ENCODE results near the gene GLB1L2.

GLB1L2 gene

DNA sequence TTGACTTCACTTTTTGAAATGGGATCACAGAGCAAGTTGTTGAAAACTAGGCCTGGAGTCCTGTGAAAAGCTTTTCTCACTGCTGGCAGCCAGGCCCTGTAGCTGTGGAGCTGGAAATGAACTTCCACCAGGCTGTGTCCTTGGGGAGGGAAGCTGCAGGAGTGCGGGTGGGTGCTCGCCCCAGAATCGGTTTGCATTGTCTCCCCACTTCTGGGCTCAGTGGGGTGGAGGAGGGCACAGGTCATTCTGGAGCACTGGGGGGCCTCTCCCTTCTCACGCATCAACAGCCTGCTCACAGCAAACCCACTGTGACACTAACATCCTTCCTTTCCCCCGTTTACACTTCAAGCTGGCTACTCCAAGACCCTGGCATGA is 15.2 kb downstream of the GLB1L2 start:
- Histone ChIP-seq H3K36me3 (ENCODE audit: control insufficient read depth in 4 of 4, insufficient read depth in 4 of 4, low read length in 3 of 4) (no peaks in the 10 kb centered on the region), H3K4me1 (ENCODE audit: control extremely low read depth in 1 of 4, control insufficient read depth in 4 of 4, insufficient read depth in 4 of 4, low read length in 3 of 4) (no peaks in the 10 kb centered on the region), H3K4me3 (ENCODE audit: control insufficient read depth in 1 of 7, extremely low read depth in 1 of 7, insufficient read depth in 4 of 7, low read depth in 2 of 7, low read length in 6 of 7) (no peak overlapping the region), H3K27ac (ENCODE audit: insufficient read depth in 1 of 2, low read depth in 1 of 2, low read length in 2 of 2, poor library complexity in 1 of 2, severe bottlenecking in 2 of 2) (no peak overlapping the region), H3K27me3 (replicated peaks in 2 of 5; ENCODE audit: control insufficient read depth in 4 of 5, insufficient read depth in 5 of 5, low read length in 4 of 5) (peaks cover 0 to 6% (median 0%) of the 10 kb centered on the region in 5 experiments), H3K9me3 (ENCODE audit: control extremely low read depth in 1 of 5, control insufficient read depth in 4 of 5, insufficient read depth in 2 of 5, low read depth in 1 of 5, low read length in 4 of 5) (no peaks in the 10 kb centered on the region)
- ChIA-PET CTCF (no interaction called here), POLR2A (no interaction called here)
- no peak for DNase-seq
- 82% methylated on average over 4 of the region's 5 CpGs for WGBS (ENCODE audit: insufficient coverage)

DNA sequence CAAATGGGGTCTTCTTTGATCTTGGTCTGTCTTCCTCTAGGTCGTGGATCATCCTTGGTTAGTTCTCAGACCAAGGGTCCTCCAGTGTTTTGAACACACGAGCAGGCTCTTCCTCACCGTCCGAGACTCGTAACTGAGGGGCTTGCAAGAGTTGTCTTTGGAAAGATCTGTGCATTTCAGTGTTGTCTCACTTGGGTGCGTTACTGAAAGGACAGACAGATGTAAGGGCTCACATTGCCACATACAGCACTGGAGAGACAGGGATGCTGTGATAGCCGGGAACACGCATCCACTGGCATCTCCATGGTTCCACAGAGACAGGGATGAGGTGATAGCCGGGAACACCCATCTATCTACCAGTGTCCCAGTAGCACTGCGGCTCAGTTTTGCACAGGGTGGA is 15.7 kb downstream of the GLB1L2 start:
- CTCF ChIA-PET, result no interaction called here
- no peak overlapping the region for H3K27ac ChIP-seq (ENCODE audit: insufficient read depth in 1 of 2, low read depth in 1 of 2, low read length in 2 of 2, poor library complexity in 1 of 2, severe bottlenecking in 2 of 2)
- no peaks in the 10 kb centered on the region for H3K4me1 ChIP-seq (ENCODE audit: control extremely low read depth in 1 of 4, control insufficient read depth in 4 of 4, insufficient read depth in 4 of 4, low read length in 3 of 4)
- H3K27me3 ChIP-seq (replicated peaks in 2 of 5; ENCODE audit: control insufficient read depth in 4 of 5, insufficient read depth in 5 of 5, low read length in 4 of 5), result peaks cover 0 to 6% (median 0%) of the 10 kb centered on the region in 5 experiments
- no peak for DNase-seq
- POLR2A ChIA-PET, result no interaction called here
- H3K4me3 ChIP-seq (ENCODE audit: control insufficient read depth in 1 of 7, extremely low read depth in 1 of 7, insufficient read depth in 4 of 7, low read depth in 2 of 7, low read length in 6 of 7), result no peak overlapping the region
- H3K9me3 ChIP-seq (ENCODE audit: control extremely low read depth in 1 of 5, control insufficient read depth in 4 of 5, insufficient read depth in 2 of 5, low read depth in 1 of 5, low read length in 4 of 5), result no peaks in the 10 kb centered on the region
- H3K36me3 ChIP-seq (ENCODE audit: control insufficient read depth in 4 of 4, insufficient read depth in 4 of 4, low read length in 3 of 4), result no peaks in the 10 kb centered on the region
- 91% methylated on average over 8 of the region's 10 CpGs for WGBS (ENCODE audit: insufficient coverage)

DNA sequence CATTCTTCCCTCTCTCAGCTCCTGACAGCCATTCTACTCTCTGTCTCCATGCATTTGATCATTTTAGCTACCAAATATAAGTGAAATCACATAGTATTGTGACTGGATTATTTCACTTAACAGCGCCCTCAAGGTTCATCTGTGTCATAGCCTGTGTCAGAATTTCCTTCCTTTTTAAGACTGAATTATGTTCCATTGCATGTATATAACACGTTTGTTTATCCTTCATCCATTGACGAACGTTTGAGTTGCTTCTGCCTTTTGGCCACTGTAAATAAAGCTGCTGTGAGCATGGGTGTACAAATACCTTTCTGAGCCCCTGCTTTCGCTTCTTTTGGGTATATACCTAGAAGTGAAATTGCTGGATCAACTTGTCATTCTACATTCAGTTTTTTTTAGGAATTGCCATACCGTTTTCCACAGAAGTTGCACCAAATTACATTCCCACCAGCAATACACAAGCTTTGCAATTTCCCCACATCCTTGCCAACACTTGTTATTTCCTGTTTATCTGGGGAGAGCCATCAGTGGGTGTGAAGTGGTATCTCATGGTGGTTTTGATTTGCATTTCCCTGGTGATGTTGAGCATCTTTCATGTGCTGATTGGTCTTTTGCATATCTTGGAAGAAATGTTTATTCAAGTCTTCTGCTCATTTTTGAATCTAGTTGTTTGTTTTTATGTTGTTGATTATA is 17.5 kb downstream of the GLB1L2 start:
- WGBS (ENCODE audit: insufficient coverage), result 71% methylated on average over 4 of the region's 6 CpGs
- no peaks in the 10 kb centered on the region for H3K4me1 ChIP-seq (ENCODE audit: control extremely low read depth in 1 of 4, control insufficient read depth in 4 of 4, insufficient read depth in 4 of 4, low read length in 3 of 4)
- CTCF ChIA-PET, result no interaction called here
- POLR2A ChIA-PET, result no interaction called here
- peaks cover 0 to 6% (median 0%) of the 10 kb centered on the region in 5 experiments for H3K27me3 ChIP-seq (replicated peaks in 2 of 5; ENCODE audit: control insufficient read depth in 4 of 5, insufficient read depth in 5 of 5, low read length in 4 of 5)
- DNase-seq, result no peak
- H3K4me3 ChIP-seq (ENCODE audit: control insufficient read depth in 1 of 7, extremely low read depth in 1 of 7, insufficient read depth in 4 of 7, low read depth in 2 of 7, low read length in 6 of 7), result no peak overlapping the region
- no peaks in the 10 kb centered on the region for H3K36me3 ChIP-seq (ENCODE audit: control insufficient read depth in 4 of 4, insufficient read depth in 4 of 4, low read length in 3 of 4)
- H3K27ac ChIP-seq (ENCODE audit: insufficient read depth in 1 of 2, low read depth in 1 of 2, low read length in 2 of 2, poor library complexity in 1 of 2, severe bottlenecking in 2 of 2), result no peak overlapping the region
- H3K9me3 ChIP-seq (ENCODE audit: control extremely low read depth in 1 of 5, control insufficient read depth in 4 of 5, insufficient read depth in 2 of 5, low read depth in 1 of 5, low read length in 4 of 5), result no peaks in the 10 kb centered on the region

GRCh38 chr11:134349802-134350355 is 18.1 kb downstream of the GLB1L2 start:
- H3K4me1 ChIP-seq (ENCODE audit: control extremely low read depth in 1 of 4, control insufficient read depth in 4 of 4, insufficient read depth in 4 of 4, low read length in 3 of 4), result no peaks in the 10 kb centered on the region
- no peaks in the 10 kb centered on the region for H3K36me3 ChIP-seq (ENCODE audit: control insufficient read depth in 4 of 4, insufficient read depth in 4 of 4, low read length in 3 of 4)
- ChIA-PET POLR2A (no interaction called here), CTCF (no interaction called here)
- DNase-seq, result no peak
- H3K27me3 ChIP-seq (replicated peaks in 2 of 5; ENCODE audit: control insufficient read depth in 4 of 5, insufficient read depth in 5 of 5, low read length in 4 of 5), result peaks cover 0 to 6% (median 0%) of the 10 kb centered on the region in 5 experiments
- no peaks in the 10 kb centered on the region for H3K9me3 ChIP-seq (ENCODE audit: control extremely low read depth in 1 of 5, control insufficient read depth in 4 of 5, insufficient read depth in 2 of 5, low read depth in 1 of 5, low read length in 4 of 5)
- no peak overlapping the region for H3K27ac ChIP-seq (ENCODE audit: insufficient read depth in 1 of 2, low read depth in 1 of 2, low read length in 2 of 2, poor library complexity in 1 of 2, severe bottlenecking in 2 of 2)
- WGBS (ENCODE audit: insufficient coverage), result 97% methylated on average over 4 of the region's 10 CpGs
- H3K4me3 ChIP-seq (ENCODE audit: control insufficient read depth in 1 of 7, extremely low read depth in 1 of 7, insufficient read depth in 4 of 7, low read depth in 2 of 7, low read length in 6 of 7), result no peak overlapping the region

GRCh38 chr11:134350381-134350780 is 18.6 kb downstream of the GLB1L2 start:
- CTCF ChIA-PET, result no interaction called here

GRCh38 chr11:134352111-134352510 is 20.3 kb downstream of the GLB1L2 start:
- POLR2A ChIA-PET, result no interaction called here
- CTCF ChIA-PET, result interaction anchor here (0.6 kb wide), 1 partner anchor 22 kb away, joined by 4 read pairs; no protein-coding TSS in a partner anchor
- no peaks in the 10 kb centered on the region for H3K36me3 ChIP-seq (ENCODE audit: control insufficient read depth in 4 of 4, insufficient read depth in 4 of 4, low read length in 3 of 4)
- 100% methylated on average over 2 of the region's 2 CpGs for WGBS (ENCODE audit: insufficient coverage)
- H3K9me3 ChIP-seq (ENCODE audit: control extremely low read depth in 1 of 5, control insufficient read depth in 4 of 5, insufficient read depth in 2 of 5, low read depth in 1 of 5, low read length in 4 of 5), result no peaks in the 10 kb centered on the region
- H3K27ac ChIP-seq (ENCODE audit: insufficient read depth in 1 of 2, low read depth in 1 of 2, low read length in 2 of 2, poor library complexity in 1 of 2, severe bottlenecking in 2 of 2), result no peak overlapping the region
- H3K4me1 ChIP-seq (ENCODE audit: control extremely low read depth in 1 of 4, control insufficient read depth in 4 of 4, insufficient read depth in 4 of 4, low read length in 3 of 4), result no peaks in the 10 kb centered on the region
- DNase-seq, result no peak
- H3K4me3 ChIP-seq (ENCODE audit: control insufficient read depth in 1 of 7, extremely low read depth in 1 of 7, insufficient read depth in 4 of 7, low read depth in 2 of 7, low read length in 6 of 7), result no peak overlapping the region
- peaks cover 0 to 2% (median 0%) of the 10 kb centered on the region in 5 experiments for H3K27me3 ChIP-seq (replicated peaks in 2 of 5; ENCODE audit: control insufficient read depth in 4 of 5, insufficient read depth in 5 of 5, low read length in 4 of 5)

More at GRCh38 chr11:134350381-134350780, 18.6 kb downstream of the GLB1L2 start:
- Histone ChIP-seq H3K27ac (ENCODE audit: insufficient read depth in 1 of 2, low read depth in 1 of 2, low read length in 2 of 2, poor library complexity in 1 of 2, severe bottlenecking in 2 of 2) (no peak overlapping the region), H3K4me3 (ENCODE audit: control insufficient read depth in 1 of 7, extremely low read depth in 1 of 7, insufficient read depth in 4 of 7, low read depth in 2 of 7, low read length in 6 of 7) (no peak overlapping the region), H3K36me3 (ENCODE audit: control insufficient read depth in 4 of 4, insufficient read depth in 4 of 4, low read length in 3 of 4) (no peaks in the 10 kb centered on the region), H3K27me3 (replicated peaks in 2 of 5; ENCODE audit: control insufficient read depth in 4 of 5, insufficient read depth in 5 of 5, low read length in 4 of 5) (peaks cover 0 to 2% (median 0%) of the 10 kb centered on the region in 5 experiments), H3K4me1 (ENCODE audit: control extremely low read depth in 1 of 4, control insufficient read depth in 4 of 4, insufficient read depth in 4 of 4, low read length in 3 of 4) (no peaks in the 10 kb centered on the region), H3K9me3 (ENCODE audit: control extremely low read depth in 1 of 5, control insufficient read depth in 4 of 5, insufficient read depth in 2 of 5, low read depth in 1 of 5, low read length in 4 of 5) (no peaks in the 10 kb centered on the region)
- POLR2A ChIA-PET, result no interaction called here
- DNase-seq, result no peak
- 100% methylated on average over 4 of the region's 9 CpGs for WGBS (ENCODE audit: insufficient coverage)

DNA sequence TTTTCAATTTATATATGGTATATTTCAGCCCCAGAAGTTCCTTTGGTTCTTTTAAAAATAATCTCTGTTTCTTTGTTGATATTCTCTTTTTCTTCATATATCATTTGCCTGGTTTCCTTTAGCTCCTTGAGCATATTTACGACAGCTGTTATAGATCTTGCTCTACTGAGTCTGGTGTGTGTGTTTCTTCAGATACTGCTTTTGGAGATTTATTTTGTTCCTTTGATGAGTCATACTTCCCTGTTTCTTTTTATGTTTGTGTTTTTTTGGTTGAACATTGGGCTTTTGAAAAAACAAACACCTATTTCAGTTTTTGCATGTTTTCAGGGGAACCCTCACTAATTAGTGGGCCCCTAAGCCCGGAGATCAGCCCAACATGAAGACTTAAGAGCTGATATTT is 23.3 kb downstream of the GLB1L2 start:
- DNase-seq, result peak in 2 of 3 donors; percentile 4 to 29
- POLR2A ChIA-PET, result no interaction called here
- WGBS (ENCODE audit: insufficient coverage), result no CpG with 5 or more reads among the region's 2 CpGs
- Histone ChIP-seq H3K4me3 (ENCODE audit: control insufficient read depth in 1 of 7, extremely low read depth in 1 of 7, insufficient read depth in 4 of 7, low read depth in 2 of 7, low read length in 6 of 7) (no peak overlapping the region), H3K27ac (ENCODE audit: insufficient read depth in 1 of 2, low read depth in 1 of 2, low read length in 2 of 2, poor library complexity in 1 of 2, severe bottlenecking in 2 of 2) (peak overlapping the region in 1 of 2 experiments; percentile 56), H3K27me3 (replicated peaks in 2 of 5; ENCODE audit: control insufficient read depth in 4 of 5, insufficient read depth in 5 of 5, low read length in 4 of 5) (no peaks in the 10 kb centered on the region), H3K4me1 (ENCODE audit: control extremely low read depth in 1 of 4, control insufficient read depth in 4 of 4, insufficient read depth in 4 of 4, low read length in 3 of 4) (peaks cover 0 to 5% (median 3%) of the 10 kb centered on the region in 4 experiments), H3K36me3 (ENCODE audit: control insufficient read depth in 4 of 4, insufficient read depth in 4 of 4, low read length in 3 of 4) (no peaks in the 10 kb centered on the region), H3K9me3 (ENCODE audit: control extremely low read depth in 1 of 5, control insufficient read depth in 4 of 5, insufficient read depth in 2 of 5, low read depth in 1 of 5, low read length in 4 of 5) (no peaks in the 10 kb centered on the region)
- CTCF ChIA-PET, result no interaction called here

All from common myeloid progenitor, CD34-positive (primary cell).